Esophagus mucosa (tissue), 1 donor: ENCODE results near the gene AP3S2. TPM values are rescaled to one million over a fixed set of nuclear protein-coding genes. Genes with fewer than 3 reads are reported as not detected.

Source experiments
- ATAC-seq: fragments of 200-7000 bp; cut with Tn5 transposase; one replicate; pipeline ENCODE4 v1.9.1; 2020
- total RNA-seq: library from RNA; stranded (reverse); gene quantifications from one replicate; pipeline ENCODE4 v1.2.4, GENCODE V29; 2023
- donor health status: DM: yes; HTN: yes; CAD: no.

The AP3S2 gene
- total RNA-seq, 1 donor from 2014 or later = 20.6 TPM

- peak; percentile 84 for ATAC-seq
These were observed 59.2 kb downstream of the AP3S2 start for GRCh38 chr15:89834465-89835175.

GRCh38 chr15:89833966-89834365 is 59.8 kb downstream of the AP3S2 start:
- ATAC-seq = no peak

GRCh38 chr15:89830639-89831038 is 63.2 kb downstream of the AP3S2 start:
- no peak for ATAC-seq

- ATAC-seq = no peak
These were observed 64.0 kb downstream of the AP3S2 start for GRCh38 chr15:89829616-89830440.

GRCh38 chr15:89829161-89829560 is 64.6 kb downstream of the AP3S2 start:
- no peak for ATAC-seq

- ATAC-seq = peak; percentile 58
These were observed 65.3 kb downstream of the AP3S2 start for GRCh38 chr15:89828281-89829145.

- ATAC-seq = peak; percentile 59
These were observed 66.0 kb downstream of the AP3S2 start for GRCh38 chr15:89827829-89828228.

GRCh38 chr15:89826671-89827655 is 66.8 kb downstream of the AP3S2 start:
- ATAC-seq = no peak

- ATAC-seq = no peak
These were observed 68.4 kb downstream of the AP3S2 start for GRCh38 chr15:89825271-89825940.

- ATAC-seq = no peak
These were observed 69.3 kb downstream of the AP3S2 start for GRCh38 chr15:89824607-89824867.

GRCh38 chr15:89823836-89824606 is 69.8 kb downstream of the AP3S2 start:
- no peak for ATAC-seq

GRCh38 chr15:89822951-89823711 is 70.7 kb downstream of the AP3S2 start:
- ATAC-seq = no peak

GRCh38 chr15:89822611-89822950 is 71.2 kb downstream of the AP3S2 start:
- no peak for ATAC-seq

- ATAC-seq = peak; percentile 36
These were observed 71.8 kb downstream of the AP3S2 start for GRCh38 chr15:89822026-89822425.

GRCh38 chr15:89820666-89821611 is 72.9 kb downstream of the AP3S2 start:
- peak; percentile 47 for ATAC-seq

- ATAC-seq = no peak
These were observed 75.5 kb downstream of the AP3S2 start for GRCh38 chr15:89818287-89818686.

- no peak for ATAC-seq
These were observed 76.0 kb downstream of the AP3S2 start for GRCh38 chr15:89817701-89818280.

- ATAC-seq = no peak
These were observed 78.0 kb downstream of the AP3S2 start for GRCh38 chr15:89815769-89816168.
